Astrocyte (in vitro differentiated cells and primary cell): ENCODE data around the gene PHEX. TPM values are rescaled to one million over a fixed set of nuclear protein-coding genes. Genes with fewer than 3 reads are reported as not detected.
A peak's percentile ranks its signal among the peaks of the same experiment; 100 is the strongest.

ENCODE experiments used
- DNase-seq: peaks from one replicate; pipeline ENCODE4 v3.0.0-alpha.2; 2010; ENCODE audit warnings: low read depth
- FAIRE-seq: peaks from 2 replicates; lab custom pipeline; 2011; peaks lifted over from hg19 to GRCh38; lab: Jason Lieb, UNC
- H2AFZ ChIP-seq: 2 replicates; pipeline ENCODE4 v1.6.0; 2012; ENCODE audit warnings: low read depth, low read length, inconsistent platforms
- H3K27ac ChIP-seq: 2 replicates; pipeline ENCODE4 v1.5.1; 2011; ENCODE audit warnings: low read depth, low read length, inconsistent platforms
- H3K27me3 ChIP-seq: 2 replicates; pipeline ENCODE4 v1.6.0; 2011; ENCODE audit warnings: low read length, inconsistent platforms; ENCODE audit not compliant: insufficient read depth
- H3K36me3 ChIP-seq: 2 replicates; pipeline ENCODE4 v1.5.1; 2011; ENCODE audit warnings: low read length, inconsistent platforms; ENCODE audit not compliant: insufficient read depth
- H3K4me1 ChIP-seq: 2 replicates; pipeline ENCODE4 v1.5.1; 2011; ENCODE audit warnings: low read length, inconsistent platforms; ENCODE audit not compliant: insufficient read depth
- H3K4me2 ChIP-seq: 2 replicates; pipeline ENCODE4 v1.6.0; 2012; ENCODE audit warnings: low read length, inconsistent platforms
- H3K4me3 ChIP-seq: 2 replicates; pipeline ENCODE4 v1.5.1; 2011; ENCODE audit warnings: low read depth, mild to moderate bottlenecking, low read length, inconsistent platforms; ENCODE audit not compliant: insufficient read depth
- H3K79me2 ChIP-seq: 2 replicates; pipeline ENCODE4 v1.6.0; 2012; ENCODE audit warnings: mild to moderate bottlenecking, low read length, inconsistent platforms; ENCODE audit not compliant: insufficient read depth
- H3K9ac ChIP-seq: 2 replicates; pipeline ENCODE4 v1.6.0; 2012; ENCODE audit warnings: mild to moderate bottlenecking, low read length, inconsistent platforms
- H3K9me3 ChIP-seq: 2 replicates; pipeline ENCODE4 v1.5.1; 2012; ENCODE audit warnings: low read depth, mild to moderate bottlenecking, low read length, inconsistent platforms; ENCODE audit not compliant: insufficient read depth
- H4K20me1 ChIP-seq: 2 replicates; pipeline ENCODE4 v1.6.0; 2012; ENCODE audit warnings: low read length, inconsistent platforms; ENCODE audit not compliant: insufficient read depth
- H3K27ac Mint-ChIP-seq: one replicate; pipeline ENCODE4 v1.8.0; 2021; ENCODE audit warnings: mild to moderate bottlenecking, mixed read lengths; ENCODE audit not compliant: unreplicated experiment
- H3K27me3 Mint-ChIP-seq: one replicate; pipeline ENCODE4 v1.8.0; 2021; ENCODE audit warnings: low read depth, mixed read lengths; ENCODE audit not compliant: unreplicated experiment
- H3K36me3 Mint-ChIP-seq: one replicate; pipeline ENCODE4 v1.8.0; 2021; ENCODE audit warnings: low read depth, mixed read lengths; ENCODE audit not compliant: unreplicated experiment
- H3K4me1 Mint-ChIP-seq: one replicate; pipeline ENCODE4 v1.8.0; 2021; ENCODE audit warnings: low read depth, mixed read lengths; ENCODE audit not compliant: unreplicated experiment
- H3K4me3 Mint-ChIP-seq: one replicate; pipeline ENCODE4 v1.8.0; 2021; ENCODE audit warnings: mild to moderate bottlenecking, moderate library complexity, mixed read lengths; ENCODE audit not compliant: unreplicated experiment
- H3K9me3 Mint-ChIP-seq: one replicate; pipeline ENCODE4 v1.8.0; 2021; ENCODE audit warnings: mild to moderate bottlenecking, mixed read lengths; ENCODE audit not compliant: unreplicated experiment
- CTCF ChIP-seq: IDR thresholded peaks from 2 replicates; pipeline ENCODE4 v1.5.1; 2011; ENCODE audit warnings: low read depth, mild to moderate bottlenecking, inconsistent platforms, low read length, moderate library complexity; ENCODE audit not compliant: insufficient read depth
- EZH2 ChIP-seq: IDR thresholded peaks from 2 replicates; pipeline ENCODE4 v1.6.1; 2012; ENCODE audit warnings: mild to moderate bottlenecking, low read length, inconsistent platforms; ENCODE audit not compliant: insufficient read depth
- total RNA-seq: library from RNA; stranded (reverse); gene quantifications from 2 replicates; pipeline ENCODE4 v1.2.1, GENCODE V29; 2021

The PHEX gene
- total RNA-seq, 1 donor from 2014 or later: 0.36 TPM

- DNase-seq (no peak), FAIRE-seq (peak; percentile 56)
- Histone ChIP-seq H3K9ac (no peak overlapping the region), H3K4me3 (no peak overlapping the region), H4K20me1 (no peaks in the 10 kb centered on the region), H3K27ac (no peak overlapping the region), H3K79me2 (no peaks in the 10 kb centered on the region), H3K27me3 (no peaks in the 10 kb centered on the region), H3K4me2 (no peak overlapping the region), H2AFZ (no peak overlapping the region), H3K9me3 (no peaks in the 10 kb centered on the region), H3K36me3 (no peaks in the 10 kb centered on the region), H3K4me1 (no peaks in the 10 kb centered on the region)
- H3K27me3 Mint-ChIP-seq: no peaks in the 10 kb centered on the region
- H3K4me1 Mint-ChIP-seq: no peaks in the 10 kb centered on the region
- no peaks in the 10 kb centered on the region for H3K36me3 Mint-ChIP-seq
- H3K9me3 Mint-ChIP-seq: no peaks in the 10 kb centered on the region
- TF ChIP-seq CTCF: no peak
- no peak for TF ChIP-seq EZH2
- H3K27ac Mint-ChIP-seq: no peak overlapping the region
- H3K4me3 Mint-ChIP-seq: no peak overlapping the region
These were observed 37.5 kb downstream of the PHEX start for GRCh38 chrX:22069586-22069985.

GRCh38 chrX:22073928-22074327 is 41.8 kb downstream of the PHEX start:
- Histone ChIP-seq H3K9ac (no peak overlapping the region), H3K4me1 (no peaks in the 10 kb centered on the region), H3K27ac (no peak overlapping the region), H3K4me3 (no peak overlapping the region), H3K79me2 (no peaks in the 10 kb centered on the region), H2AFZ (no peak overlapping the region), H3K27me3 (no peaks in the 10 kb centered on the region), H3K4me2 (no peak overlapping the region), H3K9me3 (no peaks in the 10 kb centered on the region), H4K20me1 (no peaks in the 10 kb centered on the region), H3K36me3 (no peaks in the 10 kb centered on the region)
- Mint-ChIP-seq H3K4me3 (no peak overlapping the region), H3K9me3 (peaks cover 2% of the 10 kb centered on the region), H3K36me3 (no peaks in the 10 kb centered on the region), H3K4me1 (no peaks in the 10 kb centered on the region), H3K27me3 (no peaks in the 10 kb centered on the region), H3K27ac (no peak overlapping the region)
- TF ChIP-seq EZH2: no peak
- TF ChIP-seq CTCF: no peak
- FAIRE-seq (no peak), DNase-seq (no peak)

GRCh38 chrX:22078117-22078516 is 46.0 kb downstream of the PHEX start:
- H4K20me1 ChIP-seq: no peaks in the 10 kb centered on the region
- Mint-ChIP-seq H3K36me3 (no peaks in the 10 kb centered on the region), H3K9me3 (peaks cover 2% of the 10 kb centered on the region), H3K27me3 (no peaks in the 10 kb centered on the region), H3K4me3 (no peak overlapping the region), H3K27ac (no peak overlapping the region), H3K4me1 (no peaks in the 10 kb centered on the region)
- no peaks in the 10 kb centered on the region for H3K36me3 ChIP-seq
- H2AFZ ChIP-seq: no peak overlapping the region
- no peak overlapping the region for H3K4me2 ChIP-seq
- H3K9me3 ChIP-seq: no peaks in the 10 kb centered on the region
- H3K79me2 ChIP-seq: no peaks in the 10 kb centered on the region
- FAIRE-seq: peak; percentile 93
- no peaks in the 10 kb centered on the region for H3K4me1 ChIP-seq
- no peak for TF ChIP-seq CTCF
- no peak for TF ChIP-seq EZH2
- no peaks in the 10 kb centered on the region for H3K27me3 ChIP-seq
- H3K27ac ChIP-seq: no peak overlapping the region
- H3K9ac ChIP-seq: no peak overlapping the region
- no peak overlapping the region for H3K4me3 ChIP-seq
- no peak for DNase-seq
